CD4-positive, alpha-beta T cell treated with Interleukin-17A for 1 hour (primary cell): Measurements from ENCODE around the gene RPL34.

Experiments used
- DNase-seq: peaks from one replicate; pipeline ENCODE4 v3.0.0-alpha.2; 2020

Gene RPL34

GRCh38 chr4:108624263-108625056 is 4.1 kb downstream of the RPL34 start:
- DNase-seq: no peak

- no peak for DNase-seq
Observed at GRCh38 chr4:108626056-108626455, 5.7 kb downstream of the RPL34 start.

- no peak for DNase-seq
Observed at GRCh38 chr4:108628411-108628810, 8.0 kb downstream of the RPL34 start.

- DNase-seq: no peak
Observed at GRCh38 chr4:108635070-108635655, 14.8 kb downstream of the RPL34 start.

- DNase-seq: no peak
Observed at GRCh38 chr4:108636246-108636645, 15.9 kb downstream of the RPL34 start.

- DNase-seq: no peak
Observed at GRCh38 chr4:108637856-108638255, 17.5 kb downstream of the RPL34 start.

- DNase-seq: no peak
Observed at GRCh38 chr4:108644237-108644636, 23.9 kb downstream of the RPL34 start.

- no peak for DNase-seq
Observed at GRCh38 chr4:108646706-108647105, 26.3 kb downstream of the RPL34 start.

- no peak for DNase-seq
Observed at GRCh38 chr4:108649863-108650211, 29.5 kb downstream of the RPL34 start.

GRCh38 chr4:108650212-108651013 is 30.0 kb downstream of the RPL34 start, which contains the start of gene OSTC:
TSS of gene OSTC (plus strand) at chr4:108650599. CDS start at chr4:108650656, 57 bp downstream.
- peak; percentile 93 for DNase-seq

- DNase-seq: peak; percentile 13
Observed at GRCh38 chr4:108651014-108651791, 30.8 kb downstream of the RPL34 start.

- DNase-seq: no peak
Observed at GRCh38 chr4:108662629-108663028, 42.3 kb downstream of the RPL34 start.

- no peak for DNase-seq
Observed at GRCh38 chr4:108674356-108674977, 54.1 kb downstream of the RPL34 start.
